Ishikawa (cell line): ENCODE data around the gene ADAMTSL1.

Experiments used
- CREB1 ChIP-seq: IDR thresholded peaks from 2 replicates; pipeline ENCODE4 v1.6.1; 2012; ENCODE audit warnings: low read depth
- EP300 ChIP-seq: IDR thresholded peaks from 2 replicates; pipeline ENCODE4 v1.6.1; 2012; ENCODE audit warnings: borderline replicate concordance
- FOXM1 ChIP-seq: IDR thresholded peaks from 2 replicates; pipeline ENCODE4 v1.6.1; 2012; ENCODE audit warnings: low read depth, borderline replicate concordance

DNA sequence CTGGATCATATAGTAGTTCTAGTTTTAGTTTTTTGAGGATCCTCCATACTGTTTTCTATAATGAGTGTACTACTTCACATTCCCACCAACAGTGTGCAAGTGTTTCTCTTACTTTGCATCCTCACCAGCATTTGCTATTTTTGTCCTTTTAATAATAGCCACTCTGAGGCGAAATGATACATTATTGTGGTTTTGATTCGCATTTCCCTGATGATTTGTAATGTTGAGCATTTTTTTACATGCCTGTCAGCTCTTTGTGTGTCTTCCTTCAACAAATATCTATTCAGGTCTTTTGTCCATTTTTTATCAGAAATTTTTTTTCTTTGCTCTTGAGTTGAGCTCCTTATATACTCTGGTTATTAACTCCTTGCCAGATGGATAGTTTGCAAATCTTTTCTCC is 114.0 kb downstream of the ADAMTSL1 start:
- TF ChIP-seq EP300 (no peak), FOXM1 (no peak), CREB1 (no peak)
